HG02938 (cell line): ENCODE data around the gene OTOG.
A peak's percentile ranks its signal among the peaks of the same experiment; 100 is the strongest.

Experiments
- ATAC-seq: cut with Tn5 transposase; IDR thresholded peaks from one replicate; pipeline ENCODE4 v1.9.1; 2021; ENCODE audit warnings: mild to moderate bottlenecking, moderate library complexity; ENCODE audit not compliant: unreplicated experiment

OTOG gene

GRCh38 chr11:17547051-17547577, at the start of gene OTOG:
TSS of gene OTOG (plus strand) at chr11:17547259. CDS start at chr11:17547373, 114 bp downstream.
- no peak for ATAC-seq

DNA sequence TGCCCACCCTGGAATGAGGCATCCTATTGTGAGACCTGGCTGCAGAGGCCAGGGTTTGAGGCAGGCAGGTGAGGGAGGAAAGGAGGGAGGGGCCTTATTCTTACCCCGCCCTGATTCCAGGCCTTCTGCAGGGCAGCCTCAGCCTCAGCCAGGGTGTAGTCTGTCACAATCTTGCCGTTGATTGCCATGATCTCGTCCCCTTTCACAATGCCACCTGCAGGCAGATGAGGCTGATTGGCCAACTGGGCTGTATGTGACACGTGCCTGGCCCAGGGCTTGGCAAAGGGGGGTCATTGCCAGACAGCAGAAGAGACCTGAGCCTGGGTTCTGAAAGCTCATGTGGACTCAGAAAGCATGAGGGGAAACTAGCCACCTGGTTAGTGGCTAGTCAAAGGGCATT, 49.0 kb upstream of the OTOG start:
- ATAC-seq, result no peak

DNA sequence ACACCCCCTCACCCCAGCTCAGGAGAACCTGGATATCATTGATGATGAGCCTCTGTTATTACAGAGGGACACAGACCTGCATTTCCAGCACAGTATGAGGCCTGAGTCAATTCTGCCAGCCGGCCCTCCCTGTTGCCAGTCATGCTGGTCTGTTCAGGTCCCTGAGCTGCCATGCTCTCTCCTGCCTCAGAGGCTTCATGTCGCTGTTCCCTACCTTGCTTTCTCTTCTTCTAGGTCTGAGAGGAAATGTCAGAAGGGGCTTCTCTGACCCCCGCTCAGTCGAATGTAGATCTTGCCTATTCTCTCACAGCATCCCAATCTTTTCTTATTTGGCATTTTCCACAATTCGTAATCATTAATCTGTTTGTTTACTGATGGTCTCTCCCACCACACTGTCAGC, 48.6 kb upstream of the OTOG start:
- ATAC-seq, result no peak

GRCh38 chr11:17500673-17501072, 46.4 kb upstream of the OTOG start:
- ATAC-seq, result no peak

GRCh38 chr11:17502630-17503029, 44.4 kb upstream of the OTOG start:
- ATAC-seq, result no peak

GRCh38 chr11:17504330-17505107, 42.5 kb upstream of the OTOG start:
- ATAC-seq, result no peak

DNA sequence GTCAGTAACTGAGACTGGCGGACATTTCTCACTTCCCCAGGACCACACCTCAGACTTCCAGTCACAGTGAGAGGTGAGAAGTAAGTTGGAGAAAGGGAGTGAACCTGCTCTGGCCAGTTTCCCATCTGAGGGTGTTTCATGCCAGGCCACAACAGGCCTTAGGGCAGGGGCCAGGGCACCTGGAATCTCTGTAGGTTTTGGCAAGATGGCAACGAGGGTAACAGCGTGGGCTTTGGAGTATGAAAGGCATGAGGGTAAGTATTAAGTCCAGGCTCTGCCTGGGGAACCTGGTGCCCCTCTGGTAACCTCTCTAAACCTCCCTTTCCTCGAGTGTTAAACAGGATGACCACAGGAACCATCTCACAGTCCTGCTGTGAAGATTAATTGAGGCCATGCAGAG, 41.9 kb upstream of the OTOG start:
- ATAC-seq, result no peak

DNA sequence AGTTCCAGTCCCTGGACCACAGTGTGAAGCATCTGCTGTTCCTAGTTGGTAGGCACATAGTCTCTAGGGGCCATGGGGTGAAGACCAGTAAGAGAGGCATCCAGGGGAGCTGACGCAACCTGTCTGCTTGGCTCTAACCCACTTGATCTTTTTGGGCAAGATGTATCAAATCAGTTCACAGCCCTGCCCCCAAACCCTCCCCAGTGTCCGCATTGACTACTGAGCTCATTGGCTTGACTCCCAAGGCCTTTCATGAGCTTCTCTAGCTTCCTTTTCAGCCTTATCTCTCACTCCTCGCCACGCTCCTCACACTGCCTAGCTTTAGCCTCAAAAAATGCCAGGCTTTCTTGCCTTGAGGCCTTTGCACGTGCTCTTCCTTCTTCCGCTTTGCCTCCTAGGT, 40.7 kb upstream of the OTOG start:
- no peak for ATAC-seq

DNA sequence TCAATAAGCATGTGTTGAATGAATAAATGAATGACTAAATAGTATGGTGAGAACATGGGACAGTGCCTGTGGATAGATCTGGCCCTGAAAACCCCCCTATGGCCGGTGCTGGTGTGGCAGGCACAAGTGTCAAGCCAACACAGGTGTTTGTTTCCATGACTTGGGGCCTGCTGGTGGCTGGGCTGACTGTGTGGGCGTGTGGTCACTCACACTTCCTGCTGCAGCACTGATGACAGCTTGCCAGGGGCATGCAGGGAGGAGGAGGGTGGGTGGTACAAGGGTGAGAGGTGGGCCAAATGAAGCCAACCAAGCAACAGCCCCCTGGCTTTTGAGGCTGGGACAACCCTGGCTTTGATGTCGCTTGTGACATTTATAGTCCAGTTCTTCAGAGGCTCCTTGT, 40.1 kb upstream of the OTOG start:
- ATAC-seq, result peak; percentile 52

- no peak for ATAC-seq
These were observed 39.3 kb upstream of the OTOG start for GRCh38 chr11:17507773-17508172.

GRCh38 chr11:17508306-17508705, 38.8 kb upstream of the OTOG start:
- no peak for ATAC-seq

- no peak for ATAC-seq
These were observed 38.3 kb upstream of the OTOG start for GRCh38 chr11:17508791-17509190.

GRCh38 chr11:17510507-17511206, 36.4 kb upstream of the OTOG start:
- no peak for ATAC-seq

DNA sequence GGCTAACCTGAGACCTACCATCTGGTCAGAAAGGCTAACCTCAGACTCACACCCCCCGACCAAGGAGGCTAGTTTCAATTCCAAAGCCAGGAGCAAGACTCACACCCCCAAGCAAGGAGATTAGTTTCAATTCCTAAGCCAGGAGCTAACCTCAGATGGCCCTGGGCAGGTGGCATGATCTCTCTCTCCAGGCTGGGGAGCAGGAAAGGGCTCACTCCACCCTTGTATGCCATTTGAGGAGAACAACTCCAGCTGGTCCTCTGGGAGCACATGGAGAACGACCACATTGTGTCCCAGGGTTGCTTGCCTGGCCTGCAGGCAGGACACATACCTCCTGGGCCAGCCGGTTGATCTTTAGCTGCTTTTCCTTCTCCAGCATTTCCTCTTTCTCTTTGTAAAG, 35.5 kb upstream of the OTOG start:
- no peak for ATAC-seq

DNA sequence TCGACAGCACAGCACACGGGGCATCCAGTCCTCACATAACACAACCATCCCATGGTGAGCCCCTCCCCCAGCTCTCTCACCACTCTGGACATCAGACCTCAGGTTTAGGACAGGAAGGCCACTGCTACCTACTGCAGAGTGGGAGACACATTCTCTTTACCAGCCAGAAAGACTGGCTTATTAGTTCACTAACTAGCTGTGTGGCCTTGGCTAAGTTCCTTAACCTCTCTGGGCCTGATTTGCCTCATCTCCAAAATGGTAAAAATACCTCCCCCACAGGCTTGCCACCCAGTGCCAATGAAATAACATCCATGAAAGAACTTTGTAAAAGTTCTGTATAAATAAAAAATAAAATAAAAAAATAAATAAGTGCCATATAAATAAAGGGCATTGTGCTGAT, 35.0 kb upstream of the OTOG start:
- no peak for ATAC-seq

DNA sequence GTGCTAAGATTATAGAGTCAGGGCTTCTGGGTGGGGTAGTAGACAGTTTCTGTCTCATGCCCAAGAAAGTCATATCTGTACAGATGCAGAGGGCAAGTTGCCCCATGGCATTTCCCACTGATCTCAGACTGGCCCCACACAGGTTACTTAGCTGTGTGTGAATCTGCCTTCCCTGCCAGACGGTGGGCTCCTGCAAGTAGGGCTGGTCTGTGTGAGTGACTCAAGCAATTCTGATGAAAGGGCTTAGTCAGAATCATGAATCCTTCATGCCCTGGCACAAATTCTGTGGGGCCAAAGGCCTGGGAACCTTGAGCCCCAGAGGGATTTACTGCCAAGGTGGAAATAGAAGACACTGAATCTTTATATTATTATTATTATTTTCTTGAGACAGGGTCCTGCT, 33.2 kb upstream of the OTOG start:
- ATAC-seq, result no peak

DNA sequence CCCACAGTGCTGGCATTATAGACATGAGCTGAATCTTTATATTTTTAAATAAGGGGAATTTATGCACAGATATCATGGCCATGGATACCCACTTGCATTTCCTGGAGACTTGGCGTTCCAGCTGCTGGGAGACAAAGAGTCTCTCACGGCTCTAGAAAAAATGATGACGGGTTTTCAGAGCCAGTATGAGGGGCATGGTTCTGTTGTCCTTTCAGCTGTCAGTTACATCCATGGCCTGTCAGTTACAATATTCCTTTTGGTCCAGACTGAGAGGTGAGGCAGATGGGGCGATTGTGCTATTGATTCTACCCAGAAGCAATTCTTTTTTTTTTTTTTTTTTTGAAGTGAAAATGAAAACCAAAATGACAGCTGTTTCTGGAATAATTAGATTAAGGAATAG, 32.6 kb upstream of the OTOG start:
- no peak for ATAC-seq

DNA sequence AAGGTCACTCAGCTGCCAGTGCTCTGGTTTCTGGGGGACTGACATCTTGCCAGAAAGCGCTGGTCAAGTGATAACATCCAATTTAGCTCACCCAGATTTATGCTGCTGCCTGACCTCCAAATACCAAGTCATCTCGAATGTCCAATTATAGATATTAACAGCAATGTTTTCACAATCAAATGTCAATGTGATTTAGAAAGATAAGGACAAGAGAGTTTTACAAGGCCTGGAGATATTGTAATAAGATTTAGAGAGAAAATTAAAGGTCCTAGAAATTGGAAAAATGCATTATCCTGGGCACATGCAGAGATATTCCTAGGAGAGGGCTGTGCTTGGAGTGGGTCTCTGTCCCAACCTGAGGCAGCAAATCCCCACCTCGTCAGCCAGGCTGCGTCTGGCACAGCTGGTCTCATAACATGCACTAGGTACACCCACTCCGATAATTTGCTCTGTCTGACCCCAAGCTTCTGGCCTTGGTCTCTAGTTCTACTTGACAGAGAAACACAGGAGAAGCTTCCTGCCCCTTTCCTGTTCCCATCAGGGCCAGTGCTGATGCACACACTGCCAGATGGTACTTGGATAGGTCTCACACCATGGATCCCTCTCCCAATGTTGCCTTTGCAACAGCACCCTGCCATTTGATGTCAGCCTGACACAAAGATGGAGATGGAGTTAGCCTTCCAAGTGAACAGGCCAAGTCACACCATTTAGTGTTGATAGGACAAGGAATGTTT, 31.4 kb upstream of the OTOG start:
- no peak for ATAC-seq

DNA sequence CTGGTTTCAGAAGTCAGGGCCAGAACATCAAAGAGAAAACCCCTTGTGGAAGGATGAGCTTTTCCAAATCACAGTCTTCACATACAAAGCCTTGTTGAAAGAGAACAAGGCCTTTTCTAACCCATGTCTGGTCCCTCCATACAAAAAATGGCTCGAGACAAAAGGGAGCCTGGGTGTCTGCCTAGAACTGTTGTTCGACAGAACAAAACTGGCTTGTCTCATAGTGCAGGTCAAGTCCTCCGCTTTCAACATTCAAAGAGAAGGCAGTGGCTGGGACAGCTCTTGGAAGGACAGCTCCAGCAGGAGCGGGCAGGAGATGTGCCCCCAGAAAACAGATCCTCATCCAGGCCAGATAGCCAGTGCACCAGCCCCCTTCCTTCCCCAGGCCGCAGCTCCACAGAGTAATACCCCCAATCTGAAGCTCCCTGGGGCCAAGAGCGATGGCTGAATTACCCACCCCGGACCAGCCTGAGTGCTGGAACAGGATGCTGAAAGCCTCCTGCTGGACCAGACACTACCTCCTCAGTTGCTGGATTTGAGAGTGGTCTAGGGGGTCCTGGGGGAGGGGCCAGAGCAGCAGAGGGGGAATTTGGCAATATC, 30.4 kb upstream of the OTOG start:
- ATAC-seq, result no peak

DNA sequence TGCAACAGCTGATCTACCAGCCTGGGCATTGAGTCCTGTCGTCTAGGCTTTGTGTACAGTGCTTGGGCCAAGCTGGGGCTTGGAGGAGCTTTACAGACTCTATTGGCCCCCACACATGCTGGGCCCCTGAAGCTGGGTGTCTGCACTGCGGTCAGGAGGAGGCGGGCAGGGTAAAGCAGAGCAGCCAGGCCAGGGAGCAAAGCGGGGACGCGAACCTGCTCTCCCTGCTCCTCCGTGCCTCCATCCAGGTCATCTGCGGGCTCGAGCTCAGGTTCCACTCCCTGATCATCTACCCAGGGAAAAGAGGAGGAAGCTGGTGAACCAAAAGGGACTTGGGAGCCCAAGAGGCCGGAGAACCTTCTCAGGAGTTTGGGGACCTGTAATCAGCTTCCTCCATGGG, 29.9 kb upstream of the OTOG start:
- ATAC-seq, result no peak

DNA sequence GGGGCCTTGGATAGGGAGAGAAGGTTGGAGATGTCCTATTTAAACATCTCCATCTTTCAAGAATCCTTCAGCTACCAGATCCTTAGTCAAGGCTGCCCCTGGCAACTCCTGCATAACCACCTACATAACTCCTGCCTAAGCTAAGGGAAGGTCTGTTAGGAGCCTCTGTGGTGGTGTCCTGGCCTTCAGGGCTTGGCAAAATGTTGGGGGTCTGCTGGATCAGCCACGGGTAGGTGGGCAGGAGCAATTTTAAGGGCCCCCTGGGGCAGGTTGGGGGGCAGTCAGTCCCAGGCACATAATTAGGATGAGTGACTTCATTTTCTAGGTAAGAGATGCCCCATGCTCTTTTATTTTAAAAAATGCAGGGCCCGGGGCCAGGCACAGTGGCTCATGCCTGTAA, 28.7 kb upstream of the OTOG start:
- ATAC-seq, result no peak
